NB4 (cell line): ENCODE results near the gene SUDS3.

Experiments
- CTCF ChIP-seq: IDR thresholded peaks from one replicate; pipeline ENCODE4 v1.5.1; 2012; ENCODE audit warnings: low read depth, low read length
- MAX ChIP-seq: IDR thresholded peaks from 2 replicates; pipeline ENCODE4 v1.6.1; 2011; ENCODE audit warnings: low read depth, low read length
- MYC ChIP-seq: IDR thresholded peaks from 2 replicates; pipeline ENCODE4 v1.6.1; 2011; ENCODE audit warnings: low read depth, low read length
- POLR2A ChIP-seq: IDR thresholded peaks from 2 replicates; pipeline ENCODE4 v1.6.1; 2011; ENCODE audit warnings: mild to moderate bottlenecking; ENCODE audit not compliant: insufficient read length; ENCODE audit errors: extremely low read depth

DNA sequence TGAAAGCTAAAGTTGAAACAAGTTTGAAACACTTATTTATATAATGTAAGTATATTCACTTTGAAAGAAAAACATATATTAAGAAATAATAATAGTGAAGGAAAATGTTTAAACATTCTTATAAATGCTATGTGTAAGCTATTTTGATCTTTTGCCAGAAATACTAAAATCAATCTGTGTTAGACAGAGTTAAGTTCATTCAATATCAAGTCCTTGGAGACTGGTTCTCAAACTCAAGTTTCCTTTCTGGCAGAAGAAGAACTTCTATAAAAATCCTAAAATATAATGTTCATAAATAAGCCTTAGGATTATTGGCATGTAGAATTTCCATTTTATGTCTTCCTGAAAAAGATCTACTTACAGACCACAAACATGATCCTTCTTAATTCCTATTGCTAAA is 49.0 kb upstream of the SUDS3 start:
- TF ChIP-seq CTCF (no peak), POLR2A (no peak), MYC (no peak), MAX (no peak)
